ENCODE results near the gene INPP4A.

- TF ChIP-seq CTCF (optimal IDR thresholded peaks at IDR 0.05 in 1 of 3, IDR thresholded peaks at IDR 0.05 in 1 of 3, conservative IDR thresholded peaks at IDR 0.05 in 1 of 3; ENCODE audit: extremely low read depth in 1 of 3, insufficient read depth in 2 of 3, low read length in 3 of 3) (no peak), EZH2 (IDR thresholded peaks at IDR 0.05; ENCODE audit: low read length) (no peak)
Measured at GRCh38 chr2:98470851-98471255, 26.2 kb downstream of the INPP4A start.
